ENCODE data around the gene RIPOR2.
"Not testable (repeated sequence)": the region's sequence is repeated elsewhere in the genome, so short reads cannot be mapped to it uniquely, and the experiment has no call there.

Gene RIPOR2

GRCh38 chr6:24798740-24799540 is 136.8 kb downstream of the RIPOR2 start, which contains the start of gene ARMH2:
Gene ARMH2, minus strand, starts transcription at chr6:24798917. Its CDS starts 60 bp downstream, at chr6:24798857.
- peak; percentile 16 for DNase-seq (ENCODE audit: low spot score)

- no peak for DNase-seq (ENCODE audit: low spot score)
These were observed 138.1 kb downstream of the RIPOR2 start for GRCh38 chr6:24797596-24798216.

GRCh38 chr6:24796616-24797290 is 139.0 kb downstream of the RIPOR2 start:
- peak; percentile 62 for DNase-seq (ENCODE audit: low spot score)

- DNase-seq (ENCODE audit: low spot score): no peak
These were observed 140.7 kb downstream of the RIPOR2 start for GRCh38 chr6:24795106-24795505.

- DNase-seq (ENCODE audit: low spot score): no peak
These were observed 147.6 kb downstream of the RIPOR2 start for GRCh38 chr6:24788031-24788665.

GRCh38 chr6:24780206-24780605 is 155.6 kb downstream of the RIPOR2 start:
- DNase-seq (ENCODE audit: low spot score): peak; percentile 80

- peak; percentile 25 for DNase-seq (ENCODE audit: low spot score)
These were observed 156.2 kb downstream of the RIPOR2 start for GRCh38 chr6:24779416-24780016.

- no peak for DNase-seq (ENCODE audit: low spot score)
These were observed 156.9 kb downstream of the RIPOR2 start for GRCh38 chr6:24778878-24779277.

GRCh38 chr6:24778121-24778520 is 157.6 kb downstream of the RIPOR2 start:
- DNase-seq (ENCODE audit: low spot score): no peak

- DNase-seq (ENCODE audit: low spot score): no peak
These were observed 158.5 kb downstream of the RIPOR2 start for GRCh38 chr6:24777227-24777626.

GRCh38 chr6:24775520-24776058 is 160.2 kb downstream of the RIPOR2 start:
- DNase-seq (ENCODE audit: low spot score): peak; percentile 64

- peak; percentile 92 for DNase-seq (ENCODE audit: low spot score)
These were observed 160.9 kb downstream of the RIPOR2 start, which contains the start of gene GMNN for GRCh38 chr6:24774696-24775519. Gene GMNN, plus strand, starts transcription at chr6:24774937. Its CDS starts 2,310 bp downstream, at chr6:24777247.

GRCh38 chr6:24768361-24768760 is 167.4 kb downstream of the RIPOR2 start:
- DNase-seq (ENCODE audit: low spot score): no peak

- DNase-seq (ENCODE audit: low spot score): peak; percentile 53
These were observed 168.9 kb downstream of the RIPOR2 start for GRCh38 chr6:24766680-24767462.

GRCh38 chr6:24765968-24766367 is 169.8 kb downstream of the RIPOR2 start:
- not testable (repeated sequence) for DNase-seq (ENCODE audit: low spot score)

- not testable (repeated sequence) for DNase-seq (ENCODE audit: low spot score)
These were observed 170.6 kb downstream of the RIPOR2 start for GRCh38 chr6:24764833-24765828.

- DNase-seq (ENCODE audit: low spot score): no peak
These were observed 172.2 kb downstream of the RIPOR2 start for GRCh38 chr6:24763578-24763977.

- no peak for DNase-seq (ENCODE audit: low spot score)
These were observed 173.9 kb downstream of the RIPOR2 start for GRCh38 chr6:24761851-24762250.

Data from kidney tubule cell (primary cell).